GM19351 (cell line): ENCODE data around the gene DMPK.

ENCODE experiments used
- ATAC-seq: cut with Tn5 transposase; IDR thresholded peaks from one replicate; pipeline ENCODE4 v1.9.1; 2021; ENCODE audit warnings: mild to moderate bottlenecking, moderate library complexity; ENCODE audit not compliant: unreplicated experiment

The DMPK gene

GRCh38 chr19:45770192-45771101 is 11.8 kb downstream of the DMPK start:
- ATAC-seq, result peak; percentile 55

GRCh38 chr19:45769821-45770191 is 12.5 kb downstream of the DMPK start:
- ATAC-seq, result no peak

GRCh38 chr19:45768984-45769782 is 13.1 kb downstream of the DMPK start, which contains the start of gene SIX5:
SIX5 (minus strand) TSS chr19:45769252; CDS start chr19:45768844, 408 bp downstream.
- ATAC-seq, result peak; percentile 55

GRCh38 chr19:45768655-45768983 is 13.7 kb downstream of the DMPK start:
- ATAC-seq, result no peak

- no peak for ATAC-seq
Observed at GRCh38 chr19:45767881-45768654, 14.2 kb downstream of the DMPK start.

GRCh38 chr19:45767410-45767880 is 14.8 kb downstream of the DMPK start:
- ATAC-seq, result no peak

- ATAC-seq, result no peak
Observed at GRCh38 chr19:45766869-45767346, 15.4 kb downstream of the DMPK start.

GRCh38 chr19:45766296-45766868 is 15.9 kb downstream of the DMPK start:
- no peak for ATAC-seq

GRCh38 chr19:45765702-45766295 is 16.5 kb downstream of the DMPK start:
- no peak for ATAC-seq

- no peak for ATAC-seq
Observed at GRCh38 chr19:45764945-45765701, 17.2 kb downstream of the DMPK start.

- ATAC-seq, result no peak
Observed at GRCh38 chr19:45764475-45764874, 17.8 kb downstream of the DMPK start.

- no peak for ATAC-seq
Observed at GRCh38 chr19:45763691-45764294, 18.5 kb downstream of the DMPK start.

- ATAC-seq, result no peak
Observed at GRCh38 chr19:45762870-45763631, 19.2 kb downstream of the DMPK start.

GRCh38 chr19:45761714-45762113 is 20.6 kb downstream of the DMPK start:
- no peak for ATAC-seq

- no peak for ATAC-seq
Observed at GRCh38 chr19:45758921-45759320, 23.4 kb downstream of the DMPK start.

GRCh38 chr19:45757695-45758094 is 24.6 kb downstream of the DMPK start:
- ATAC-seq, result no peak

GRCh38 chr19:45754323-45754722 is 28.0 kb downstream of the DMPK start:
- ATAC-seq, result no peak

GRCh38 chr19:45753548-45753947 is 28.7 kb downstream of the DMPK start:
- no peak for ATAC-seq
